Psoas muscle (tissue), 8 donors: ENCODE results near the gene ZBED4. TPM values are rescaled to one million over a fixed set of nuclear protein-coding genes. Genes with fewer than 3 reads are reported as not detected.
"Not testable (repeated sequence)": the region's sequence is repeated elsewhere in the genome, so short reads cannot be mapped to it uniquely, and the experiment has no call there.

Source experiments
- ATAC-seq, 4 donors: fragments of 200-7000 bp; cut with Tn5 transposase; one replicate each; pipeline ENCODE4 v1.9.1; 2020; ENCODE audit warnings: moderate library complexity in 3 of 4, mild to moderate bottlenecking in 2 of 4
- DNase-seq, 2 donors: peaks; one replicate each; pipeline ENCODE4 v3.0.0-alpha.2; 2020
- H3K27ac ChIP-seq: fragments of 200-600 bp; one replicate; pipeline ENCODE4 v1.8.0; 2022
- H3K27me3 ChIP-seq, 3 donors: fragments of 200-600 bp in 1 of 3; one replicate each; pipeline versions ENCODE4 v1.6.1 to v1.8.0; 2013 to 2022; ENCODE audit warnings: low read length in 2 of 3, mild to moderate bottlenecking in 2 of 3, moderate library complexity in 1 of 3; ENCODE audit not compliant: insufficient read depth in 3 of 3
- H3K36me3 ChIP-seq, 2 donors: fragments of 200-600 bp in 1 of 2; one replicate each; pipeline versions ENCODE4 v1.6.1 to v1.8.0; 2013 to 2022; ENCODE audit warnings: low read depth in 1 of 2, mild to moderate bottlenecking in 1 of 2, moderate library complexity in 1 of 2; ENCODE audit not compliant: insufficient read depth in 1 of 2
- H3K4me1 ChIP-seq: fragments of 200-600 bp; one replicate; pipeline ENCODE4 v1.8.0; 2022
- H3K4me3 ChIP-seq: fragments of 200-600 bp; one replicate; pipeline ENCODE4 v1.8.0; 2022; ENCODE audit warnings: mild to moderate bottlenecking
- H3K9me3 ChIP-seq: fragments of 200-600 bp; one replicate; pipeline ENCODE4 v1.8.0; 2022
- WGBS, 3 donors: extraction: QIAGEN DNeasy Blood & Tissue Kit; methylation state at CpG; one replicate each; pipeline versions ENCODE4 v1.1.6 to v1.1.7; 2013; 5-methylcytosine and 5-hydroxymethylcytosine counted together
- intact Hi-C, 2 donors: fragments of 100-400 bp; cut with DNase I; formaldehyde crosslinking; loops; one replicate each; pipeline versions ENCODE4 v1.11.0 to v1.14.2; 2022
- polyA plus RNA-seq, 3 donors: library from polyadenylated mRNA; stranded (reverse); fragments of 200-250 nt; gene quantifications; one replicate each; pipeline ENCODE4 v1.2.3, GENCODE V29; 2013
- total RNA-seq, 4 donors: library from RNA; stranded (reverse); fragmentation: NEBNext Ultra II Directional in 2 of 4; extraction: Animal tissue kit (Norgen Biotek cat#: 25700) in 2 of 4; gene quantifications; one replicate each; pipeline versions ENCODE4 v1.2.1 to v1.2.4, GENCODE V29; 2021 to 2023
- TF ChIP-seq, protein P1 (sequence below): fragments of 200-600 bp; IDR thresholded peaks from one replicate; pipeline ENCODE4 v1.8.0; 2022; ENCODE audit warnings: antibody characterized with exemption
- donor health status: healthy with polysubstance abuse.
- donor health status: DM: no; HTN: no; CAD: no; lungs with moderate emphysema.
- donor health status: Bipolar disorder and iron deficiency.
- donor health status: healthy.
- donor health status: DM: yes; HTN: yes; CAD: no.
- donor health status: DM: no; HTN: no; CAD: no.
- donor health status: DM: no; HTN: no; CAD: no.
- donor health status: DM: yes; HTN: yes; CAD: no.

The ZBED4 gene
- total and polyA plus RNA-seq, 7 donors = 3.3 to 17.9 (median 8.3) TPM

DNA sequence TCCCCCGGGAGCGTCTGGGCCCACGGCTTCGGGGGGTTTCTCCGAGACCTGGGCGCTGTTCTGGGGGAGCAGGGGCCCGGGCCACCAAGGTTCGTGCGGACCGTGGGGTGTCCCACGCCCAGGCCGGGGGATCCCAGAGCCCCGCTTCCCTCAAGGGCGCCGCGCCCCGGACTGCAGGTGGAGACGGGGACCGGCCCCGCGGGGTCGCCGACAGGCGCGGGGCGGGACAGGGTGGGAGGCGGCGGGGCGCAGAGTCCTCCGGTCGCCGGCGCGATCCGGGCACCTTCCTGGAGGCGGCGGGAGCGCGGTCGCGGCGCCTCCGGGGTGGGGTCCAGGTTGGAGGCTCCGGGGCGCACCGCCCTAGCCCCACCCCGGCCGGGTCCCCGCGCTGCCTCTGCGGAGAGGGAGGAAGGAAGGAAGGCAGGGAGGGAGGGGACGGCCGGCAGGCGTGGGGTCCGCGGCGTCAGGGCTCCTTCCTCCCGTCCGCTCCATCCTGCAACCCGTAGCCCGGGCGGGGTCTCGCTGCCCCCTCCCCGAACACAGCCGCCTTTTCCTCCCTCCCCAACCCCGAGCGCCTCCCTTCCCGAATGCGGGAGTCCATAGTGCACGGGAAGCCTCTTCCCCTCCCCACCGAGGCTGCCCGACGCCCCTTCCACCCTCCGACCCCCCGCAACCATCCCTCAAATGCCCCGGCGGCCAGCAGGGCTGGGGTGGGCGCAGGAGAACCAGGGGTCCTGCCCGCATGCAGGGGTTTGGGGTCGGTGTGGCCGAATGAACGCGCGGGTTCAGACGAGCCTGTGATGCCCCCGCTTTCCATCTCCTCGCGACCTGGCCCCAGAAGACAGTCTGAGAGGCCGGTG, 4.3 kb upstream of the ZBED4 start:
- TF ChIP-seq, protein P1, sequence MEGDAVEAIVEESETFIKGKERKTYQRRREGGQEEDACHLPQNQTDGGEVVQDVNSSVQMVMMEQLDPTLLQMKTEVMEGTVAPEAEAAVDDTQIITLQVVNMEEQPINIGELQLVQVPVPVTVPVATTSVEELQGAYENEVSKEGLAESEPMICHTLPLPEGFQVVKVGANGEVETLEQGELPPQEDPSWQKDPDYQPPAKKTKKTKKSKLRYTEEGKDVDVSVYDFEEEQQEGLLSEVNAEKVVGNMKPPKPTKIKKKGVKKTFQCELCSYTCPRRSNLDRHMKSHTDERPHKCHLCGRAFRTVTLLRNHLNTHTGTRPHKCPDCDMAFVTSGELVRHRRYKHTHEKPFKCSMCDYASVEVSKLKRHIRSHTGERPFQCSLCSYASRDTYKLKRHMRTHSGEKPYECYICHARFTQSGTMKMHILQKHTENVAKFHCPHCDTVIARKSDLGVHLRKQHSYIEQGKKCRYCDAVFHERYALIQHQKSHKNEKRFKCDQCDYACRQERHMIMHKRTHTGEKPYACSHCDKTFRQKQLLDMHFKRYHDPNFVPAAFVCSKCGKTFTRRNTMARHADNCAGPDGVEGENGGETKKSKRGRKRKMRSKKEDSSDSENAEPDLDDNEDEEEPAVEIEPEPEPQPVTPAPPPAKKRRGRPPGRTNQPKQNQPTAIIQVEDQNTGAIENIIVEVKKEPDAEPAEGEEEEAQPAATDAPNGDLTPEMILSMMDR = no peak
- peak overlapping the region; percentile 65 for H3K4me3 ChIP-seq
- H3K27me3 ChIP-seq = peaks cover 0 to 34% (median 23%) of the 10 kb centered on the region in 3 donors
- no peaks in the 10 kb centered on the region for H3K36me3 ChIP-seq
- DNase-seq (no peak), ATAC-seq (no peak)
- intact Hi-C loops = loop anchor here in 1 of 2 donors (10.0 kb wide), 1 partner anchor 65 kb away; the partner anchor contains the start of genes ALG12 and CRELD2
- H3K9me3 ChIP-seq = no peaks in the 10 kb centered on the region
- H3K4me1 ChIP-seq = peaks cover 5% of the 10 kb centered on the region
- H3K27ac ChIP-seq = no peak overlapping the region
- WGBS, 3 donors = 2 to 3% (median 2%) methylated on average over 56 to 89 of the region's 89 CpGs

DNA sequence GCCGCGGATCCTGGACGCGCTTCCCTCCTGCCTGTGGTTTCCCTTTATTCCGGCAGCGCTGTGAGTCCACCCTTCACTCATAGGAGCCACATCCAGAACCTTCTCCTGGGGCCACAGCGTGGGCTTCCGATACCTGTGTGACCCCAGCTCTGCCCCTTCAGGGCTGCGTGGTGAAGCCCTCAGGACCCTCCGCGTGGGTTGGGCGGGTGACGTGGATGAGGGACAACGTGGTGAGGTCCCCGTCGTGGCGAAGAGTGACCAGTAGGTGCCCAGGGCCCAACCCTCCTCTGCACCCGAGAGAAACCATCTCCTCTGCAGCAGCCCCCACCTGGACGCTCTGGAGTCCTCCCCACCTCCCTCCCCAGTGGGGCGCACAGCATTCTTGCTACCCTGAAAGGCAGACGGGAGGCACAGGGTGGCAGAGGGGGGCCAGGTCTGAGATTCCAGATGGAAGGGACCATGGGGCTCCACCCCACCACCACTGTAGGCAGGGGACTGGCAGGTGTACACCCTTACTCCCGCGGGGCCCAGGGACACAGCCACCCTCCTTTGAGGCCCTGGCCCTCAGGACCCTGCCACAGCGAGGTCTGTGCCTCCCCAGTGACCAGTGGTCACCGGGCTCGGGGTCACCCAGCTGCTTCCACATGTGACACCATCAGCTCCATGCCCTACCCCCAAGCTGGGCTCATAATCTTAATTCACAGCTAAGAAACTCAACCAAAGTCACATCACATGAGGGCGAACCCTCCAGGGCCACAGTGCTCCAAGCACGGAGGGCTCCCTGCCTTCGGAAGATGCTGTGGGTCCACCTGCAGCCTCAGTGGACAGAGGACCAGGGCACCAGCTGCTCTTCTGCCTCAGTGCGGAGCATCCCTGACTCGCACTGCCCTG, 3.4 kb upstream of the ZBED4 start:
- Histone ChIP-seq H3K27me3 (peaks cover 0 to 34% (median 23%) of the 10 kb centered on the region in 3 donors), H3K27ac (no peak overlapping the region), H3K4me3 (peak overlapping the region; percentile 65), H3K9me3 (no peaks in the 10 kb centered on the region), H3K36me3 (no peaks in the 10 kb centered on the region), H3K4me1 (peaks cover 12% of the 10 kb centered on the region)
- intact Hi-C loops = loop anchor here in 1 of 2 donors (10.0 kb wide), 1 partner anchor 65 kb away; the partner anchor contains the start of genes ALG12 and CRELD2
- ATAC-seq = no peak
- 46 to 49% (median 47%) methylated on average over 31 of the region's 31 CpGs for WGBS, 3 donors
- TF ChIP-seq, protein P1 = no peak
- no peak for DNase-seq

DNA sequence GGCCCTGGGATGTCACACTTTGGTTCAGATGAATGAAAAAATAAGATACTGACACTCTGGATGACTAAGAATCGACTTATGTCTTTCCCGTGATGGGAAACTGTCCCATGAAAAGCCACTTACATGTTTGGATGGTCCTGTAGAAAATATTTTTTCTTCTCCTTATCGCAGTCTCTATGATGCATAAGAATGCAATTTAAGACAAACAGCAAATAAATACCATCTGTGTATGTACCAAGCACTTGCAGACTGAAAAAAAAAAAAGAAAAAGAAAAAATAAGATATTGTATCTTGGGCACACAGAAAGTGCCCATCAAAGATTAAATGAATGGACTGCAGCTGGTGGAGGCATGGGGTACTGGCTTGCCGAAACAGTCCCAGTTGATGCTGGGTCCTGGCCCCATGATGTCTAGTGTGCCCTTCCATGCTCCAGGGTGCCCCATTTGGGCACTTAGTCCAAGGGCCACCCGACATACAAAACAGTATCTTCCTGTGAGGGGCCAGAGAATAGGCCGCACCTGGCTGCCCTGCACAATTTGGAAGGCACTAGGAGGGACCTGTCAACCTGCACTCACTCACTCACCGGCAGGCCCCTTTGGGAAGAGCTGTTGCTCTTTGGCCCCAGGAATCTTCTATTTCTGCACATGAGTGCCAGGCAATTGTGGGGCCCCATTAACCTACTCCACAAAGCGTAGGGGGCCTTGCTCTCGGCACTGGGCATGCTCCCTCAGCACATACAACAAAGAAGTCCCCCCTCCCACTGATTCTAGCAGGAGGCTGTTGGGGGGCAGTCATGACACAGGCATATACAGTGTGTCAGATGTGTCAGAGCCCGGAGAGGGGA, 2.5 kb upstream of the ZBED4 start:
- no peak for ATAC-seq
- DNase-seq = no peak
- no peak overlapping the region for H3K4me3 ChIP-seq
- peaks cover 21% of the 10 kb centered on the region for H3K4me1 ChIP-seq
- peaks cover 0 to 34% (median 23%) of the 10 kb centered on the region in 3 donors for H3K27me3 ChIP-seq
- intact Hi-C loops = loop anchor here in 1 of 2 donors (10.0 kb wide), 1 partner anchor 64 kb away; the partner anchor contains the start of genes ALG12 and CRELD2
- 83 to 87% (median 84%) methylated on average over 10 of the region's 10 CpGs for WGBS, 3 donors
- TF ChIP-seq, protein P1 = no peak
- no peaks in the 10 kb centered on the region for H3K9me3 ChIP-seq
- H3K36me3 ChIP-seq = no peaks in the 10 kb centered on the region
- no peak overlapping the region for H3K27ac ChIP-seq

DNA sequence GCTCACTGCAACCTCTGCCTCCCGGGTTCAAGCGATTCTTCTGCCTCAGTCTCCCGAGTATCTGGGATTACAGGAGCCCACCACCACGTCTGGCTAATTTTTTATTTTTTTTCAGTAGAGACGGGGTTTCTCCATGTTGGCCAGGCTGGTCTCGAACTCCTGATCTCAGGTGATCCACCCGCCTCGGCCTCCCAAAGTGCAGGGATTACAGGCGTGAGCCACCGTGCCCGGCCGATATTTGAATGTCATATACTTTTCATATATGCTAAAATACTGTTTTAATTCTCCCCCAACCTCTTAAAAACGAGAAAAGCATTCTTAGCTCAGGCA, 1.1 kb upstream of the ZBED4 start:
- Histone ChIP-seq H3K27me3 (peaks cover 0 to 32% (median 23%) of the 10 kb centered on the region in 3 donors), H3K4me1 (peaks cover 21% of the 10 kb centered on the region), H3K4me3 (peak overlapping the region; percentile 94), H3K27ac (peak overlapping the region; percentile 97)
- not testable (repeated sequence) for DNase-seq, H3K36me3 ChIP-seq, ATAC-seq, H3K9me3 ChIP-seq
- intact Hi-C loops = loop anchor here in 1 of 2 donors (10.0 kb wide), 1 partner anchor 62 kb away; the partner anchor contains the start of genes ALG12 and CRELD2
- 55 to 66% (median 62%) methylated on average over 13 of the region's 13 CpGs for WGBS, 3 donors
